MV-4-11 (cell line): ENCODE results near the gene EZH1.
"Not testable (repeated sequence)": the region's sequence is repeated elsewhere in the genome, so short reads cannot be mapped to it uniquely, and the experiment has no call there.

Experiments used
- DNase-seq: peaks from one replicate; lab custom pipeline; 2025; lab: John Stamatoyannopoulos, UW

Gene EZH1

DNA sequence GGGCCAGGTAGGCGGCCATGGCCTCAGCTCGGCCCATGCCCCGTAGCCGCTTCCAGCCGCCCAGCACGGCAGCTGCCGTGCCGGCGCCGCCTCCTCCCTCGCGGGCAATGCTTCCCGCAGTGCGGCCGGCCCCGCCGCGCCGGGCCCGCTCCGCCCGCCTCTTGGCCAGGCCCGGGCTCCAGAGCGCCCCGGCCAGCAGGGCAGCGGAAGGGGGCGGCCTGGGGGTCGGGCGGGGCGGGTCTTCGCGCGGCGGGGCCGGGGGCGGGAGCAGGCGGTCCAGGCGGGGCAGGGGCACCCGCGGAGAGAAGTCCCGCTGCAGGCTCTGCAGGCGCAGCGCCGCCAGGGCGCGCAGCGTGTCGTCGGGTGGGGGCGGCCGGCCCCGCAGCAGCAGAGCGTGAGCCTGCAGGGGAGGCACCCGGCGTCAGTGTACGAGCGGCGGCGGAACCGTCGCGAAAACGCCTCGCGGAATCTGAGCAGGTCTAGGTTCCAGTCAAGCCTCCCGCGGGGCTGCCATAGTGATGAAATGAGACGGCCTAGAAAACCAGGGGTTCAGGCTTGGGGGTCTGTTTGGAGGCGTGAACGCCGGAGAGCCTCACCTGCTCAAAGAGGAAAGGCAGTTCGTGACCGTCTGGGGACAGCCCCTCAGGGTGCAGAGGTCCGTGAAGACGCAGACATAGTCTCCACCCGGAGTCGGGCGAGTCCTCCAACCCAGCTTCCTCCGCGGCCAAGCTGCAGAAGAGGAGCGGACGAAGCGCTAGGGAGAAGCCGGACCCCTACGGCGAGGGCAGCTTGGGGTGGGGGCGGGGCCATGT is 74.7 kb downstream of the EZH1 start:
- no peak for DNase-seq

DNA sequence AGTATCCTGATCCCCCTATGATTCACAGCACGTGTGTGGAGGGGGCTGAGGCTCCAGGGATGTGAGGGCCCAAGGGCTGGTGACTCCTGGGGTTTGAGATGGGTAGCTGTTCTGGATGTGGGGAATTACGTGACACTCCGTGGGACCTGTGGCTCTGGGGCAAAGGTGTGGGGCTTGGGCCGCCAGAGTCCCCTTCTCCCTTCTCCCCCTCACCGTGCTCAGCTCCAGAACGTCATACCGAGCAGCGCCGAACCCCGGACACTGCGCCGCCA is 75.2 kb downstream of the EZH1 start:
- no peak for DNase-seq

DNA sequence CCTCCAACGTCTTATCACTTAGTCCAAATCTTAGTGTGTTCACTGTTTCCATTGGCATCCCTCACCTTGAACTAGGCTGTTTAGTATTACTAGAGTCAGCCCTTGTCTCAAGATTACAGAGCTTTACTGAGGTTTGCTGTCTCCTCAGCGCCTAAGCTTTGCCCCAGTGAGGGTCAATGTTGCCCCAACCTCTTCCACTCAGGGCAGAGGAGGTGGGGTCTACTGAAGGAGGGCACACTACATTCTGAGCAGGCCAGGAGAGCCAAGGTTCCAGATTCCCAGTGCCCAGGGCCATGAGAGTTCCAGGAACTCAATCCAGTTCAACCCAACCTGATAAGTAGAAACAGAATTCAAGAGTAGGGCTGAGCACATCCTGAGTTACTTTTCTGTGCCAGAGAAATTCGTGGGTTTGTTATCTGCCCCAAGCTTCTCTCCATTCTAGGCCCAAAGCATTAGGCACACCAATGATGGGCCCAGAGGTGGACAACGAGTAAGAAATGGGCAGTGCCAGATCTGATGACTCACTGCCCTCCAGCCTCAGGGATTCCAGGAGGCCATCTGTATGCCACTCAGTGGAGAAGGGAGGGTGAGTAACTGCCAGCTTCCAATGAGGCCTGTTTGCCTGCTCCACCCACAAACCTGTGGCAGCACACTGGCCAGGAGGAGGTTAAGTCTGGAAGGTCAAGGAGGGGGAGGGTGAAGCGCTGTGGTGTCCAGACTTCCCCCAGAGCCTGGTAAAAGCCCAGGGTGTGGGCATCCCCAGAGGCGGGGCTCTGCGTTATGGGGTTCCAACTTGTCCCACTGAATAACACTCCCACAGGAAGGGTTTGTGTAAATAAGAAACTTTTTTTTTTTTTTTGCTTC is 77.5 kb downstream of the EZH1 start:
- DNase-seq: no peak

DNA sequence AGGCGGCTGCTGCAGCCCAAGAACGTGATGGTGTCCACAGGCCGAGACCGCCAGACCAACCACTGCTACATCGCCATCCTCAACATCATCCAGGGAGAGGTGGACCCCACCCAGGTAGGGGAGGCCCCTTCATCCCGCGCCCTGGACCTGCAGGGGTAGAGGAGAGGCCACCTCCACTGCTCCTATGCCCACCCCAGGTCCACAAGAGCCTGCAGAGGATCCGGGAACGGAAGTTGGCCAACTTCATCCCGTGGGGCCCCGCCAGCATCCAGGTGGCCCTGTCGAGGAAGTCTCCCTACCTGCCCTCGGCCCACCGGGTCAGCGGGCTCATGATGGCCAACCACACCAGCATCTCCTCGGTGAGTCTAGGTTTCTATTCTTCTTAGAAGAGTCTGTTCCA is 78.7 kb downstream of the EZH1 start:
- DNase-seq: not testable (repeated sequence)

DNA sequence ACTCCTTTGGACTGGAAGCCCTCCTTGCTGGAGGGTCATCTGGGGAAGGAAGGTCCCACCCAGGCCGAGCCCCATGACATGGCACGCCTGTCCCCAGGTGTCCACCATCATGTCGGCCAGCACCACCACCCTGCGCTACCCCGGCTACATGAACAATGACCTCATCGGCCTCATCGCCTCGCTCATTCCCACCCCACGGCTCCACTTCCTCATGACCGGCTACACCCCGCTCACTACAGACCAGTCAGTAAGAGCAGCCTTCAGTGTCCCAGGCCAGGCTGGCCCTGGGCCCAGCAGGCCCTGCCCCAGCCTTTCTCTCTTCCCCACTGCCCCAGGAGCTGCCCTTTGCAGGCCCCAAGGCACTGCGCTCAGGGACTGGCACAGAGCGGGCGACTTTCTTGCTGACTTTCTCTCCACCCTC is 79.2 kb downstream of the EZH1 start:
- DNase-seq: no peak

DNA sequence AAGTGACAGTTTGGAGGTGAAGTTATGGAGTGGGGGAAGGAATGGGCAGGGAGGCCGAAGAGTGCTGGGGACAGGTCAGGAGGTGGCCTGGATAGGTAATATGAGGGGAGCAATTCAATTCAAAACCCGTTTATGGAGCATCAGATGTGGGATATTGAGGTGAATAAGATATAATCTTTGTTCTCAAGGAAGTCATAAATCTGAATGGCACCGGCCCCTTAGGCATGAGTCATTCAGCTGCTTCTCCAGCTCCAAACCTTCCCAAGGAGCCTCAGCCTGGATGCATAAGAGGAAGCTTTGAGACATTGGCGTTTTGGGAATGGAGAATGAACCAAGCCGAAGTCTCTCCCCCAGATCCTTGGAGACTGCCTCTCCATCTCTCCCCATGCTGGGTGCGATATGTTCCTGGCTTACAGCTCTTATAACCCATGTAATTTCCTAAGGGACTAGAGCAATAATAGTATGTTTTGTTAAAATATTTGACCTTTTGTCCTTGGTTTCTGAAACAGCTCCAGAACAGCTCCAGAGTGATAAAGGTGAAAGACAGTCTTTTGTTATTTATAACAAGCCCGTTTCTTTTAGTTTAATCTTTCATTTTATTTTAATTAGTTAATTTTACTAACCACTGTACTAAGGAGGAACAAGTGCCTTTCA is 84.0 kb downstream of the EZH1 start:
- peak; percentile 14 for DNase-seq

DNA sequence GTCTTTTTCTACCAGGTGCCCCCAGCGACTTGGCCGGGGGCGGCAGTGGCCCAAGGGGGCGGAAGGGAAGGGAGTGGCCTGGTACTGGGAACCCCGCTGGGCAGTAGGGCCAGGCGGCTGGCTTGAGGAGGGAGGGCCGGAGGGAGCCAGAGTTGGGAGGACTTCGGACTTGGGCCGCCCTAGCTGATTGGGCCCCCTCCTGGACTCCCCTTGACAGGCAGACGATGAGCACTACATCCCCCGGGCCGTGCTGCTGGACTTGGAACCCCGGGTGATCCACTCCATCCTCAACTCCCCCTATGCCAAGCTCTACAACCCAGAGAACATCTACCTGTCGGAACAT is 84.9 kb downstream of the EZH1 start:
- DNase-seq: not testable (repeated sequence)

DNA sequence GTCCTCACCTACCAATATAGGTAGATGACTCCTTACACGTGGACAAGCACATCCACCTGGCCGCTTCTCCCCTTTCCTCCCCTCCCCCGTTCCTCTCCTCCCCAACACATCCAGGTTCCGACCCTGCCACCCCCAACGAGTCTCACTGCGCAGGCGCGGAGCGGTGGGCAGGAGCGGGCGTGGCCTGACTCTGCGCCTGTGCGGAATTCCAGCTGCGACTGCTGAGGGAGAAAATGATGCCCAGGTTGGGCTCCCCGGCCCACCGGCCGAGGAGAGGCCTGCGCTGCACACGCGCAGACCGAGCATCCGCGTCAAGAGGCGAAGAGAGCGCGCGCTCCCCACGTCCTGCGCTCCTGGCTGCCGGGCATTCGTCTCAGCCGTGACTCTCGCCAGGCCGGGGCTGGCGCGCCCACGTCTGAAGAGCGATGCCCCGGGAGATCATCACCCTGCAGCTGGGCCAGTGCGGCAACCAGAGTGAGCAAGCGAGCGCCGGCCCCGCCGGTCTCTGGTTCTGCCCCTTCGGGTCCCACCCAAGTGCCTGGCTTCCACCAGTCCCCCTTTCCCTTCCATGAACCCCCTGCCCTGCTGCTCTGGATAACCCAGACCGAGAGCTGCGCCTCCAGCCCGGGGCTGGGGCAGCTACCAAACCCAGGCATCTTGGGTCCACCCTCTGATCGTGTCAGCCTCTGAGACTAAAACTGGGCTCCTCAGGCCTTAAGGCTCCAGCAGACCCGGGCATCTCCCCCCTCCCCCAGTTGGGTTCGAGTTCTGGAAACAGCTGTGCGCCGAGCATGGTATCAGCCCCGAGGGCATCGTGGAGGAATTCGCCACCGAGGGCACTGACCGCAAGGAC is 85.5 kb downstream of the EZH1 start, which contains the start of gene TUBG2:
Gene TUBG2, plus strand, starts transcription at position 206 of the 853 bp plus-strand sequence. Its CDS starts 220 bp downstream, at position 426.
- DNase-seq: peak; percentile 4

DNA sequence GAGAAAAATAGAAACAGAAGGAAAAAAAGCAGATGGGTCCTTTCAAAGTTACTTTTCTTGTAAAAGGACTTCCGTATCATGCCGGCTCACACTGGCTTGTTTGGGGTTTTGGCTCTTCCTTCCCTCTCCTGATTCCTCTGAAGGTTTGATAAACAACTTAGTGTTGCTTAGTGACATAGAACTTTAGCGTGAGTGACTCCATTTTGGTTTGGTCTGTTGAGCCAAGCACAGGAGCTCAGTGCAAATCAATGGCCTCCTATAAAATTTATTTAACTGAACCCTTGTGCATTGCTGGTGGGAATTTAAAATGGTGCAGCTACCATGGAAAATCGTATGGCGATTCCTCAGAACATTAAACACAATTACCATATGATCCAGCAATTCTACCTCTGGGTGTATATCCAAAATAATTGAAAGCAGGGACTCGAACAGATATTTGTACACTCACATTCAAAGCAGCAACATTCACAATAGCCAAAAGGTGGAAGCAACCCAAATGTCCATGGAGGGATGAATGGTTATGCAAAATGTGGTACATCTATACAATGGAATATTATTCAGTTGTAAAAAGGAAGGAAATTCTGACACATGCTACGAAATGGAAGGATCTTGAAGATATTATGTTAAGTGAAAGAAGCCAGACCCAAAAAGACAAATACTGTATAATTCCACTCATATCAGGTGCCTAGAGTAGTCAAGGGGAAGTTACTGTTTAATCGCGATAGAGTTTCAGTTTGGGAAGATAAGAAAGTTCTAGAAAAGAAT is 86.8 kb downstream of the EZH1 start:
- no peak for DNase-seq

DNA sequence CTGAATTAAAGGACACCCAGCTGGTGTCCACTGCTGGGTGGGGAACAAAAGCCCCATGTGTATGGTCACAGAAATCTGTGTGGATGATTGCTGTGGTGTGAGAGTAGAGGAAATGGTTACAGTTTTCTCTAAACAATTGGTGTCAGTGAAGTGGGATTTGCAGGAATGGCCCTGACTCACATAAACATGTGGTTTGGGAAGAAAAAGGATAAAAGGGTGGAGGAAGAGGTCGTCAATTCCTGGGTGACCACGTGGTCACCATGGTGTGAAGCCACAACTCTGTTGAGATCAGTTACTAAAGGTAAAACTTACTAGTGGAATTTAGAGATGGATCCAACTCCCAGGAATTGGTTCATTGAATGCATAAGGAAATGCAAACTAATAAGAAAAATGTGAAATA is 89.3 kb downstream of the EZH1 start:
- DNase-seq: no peak

DNA sequence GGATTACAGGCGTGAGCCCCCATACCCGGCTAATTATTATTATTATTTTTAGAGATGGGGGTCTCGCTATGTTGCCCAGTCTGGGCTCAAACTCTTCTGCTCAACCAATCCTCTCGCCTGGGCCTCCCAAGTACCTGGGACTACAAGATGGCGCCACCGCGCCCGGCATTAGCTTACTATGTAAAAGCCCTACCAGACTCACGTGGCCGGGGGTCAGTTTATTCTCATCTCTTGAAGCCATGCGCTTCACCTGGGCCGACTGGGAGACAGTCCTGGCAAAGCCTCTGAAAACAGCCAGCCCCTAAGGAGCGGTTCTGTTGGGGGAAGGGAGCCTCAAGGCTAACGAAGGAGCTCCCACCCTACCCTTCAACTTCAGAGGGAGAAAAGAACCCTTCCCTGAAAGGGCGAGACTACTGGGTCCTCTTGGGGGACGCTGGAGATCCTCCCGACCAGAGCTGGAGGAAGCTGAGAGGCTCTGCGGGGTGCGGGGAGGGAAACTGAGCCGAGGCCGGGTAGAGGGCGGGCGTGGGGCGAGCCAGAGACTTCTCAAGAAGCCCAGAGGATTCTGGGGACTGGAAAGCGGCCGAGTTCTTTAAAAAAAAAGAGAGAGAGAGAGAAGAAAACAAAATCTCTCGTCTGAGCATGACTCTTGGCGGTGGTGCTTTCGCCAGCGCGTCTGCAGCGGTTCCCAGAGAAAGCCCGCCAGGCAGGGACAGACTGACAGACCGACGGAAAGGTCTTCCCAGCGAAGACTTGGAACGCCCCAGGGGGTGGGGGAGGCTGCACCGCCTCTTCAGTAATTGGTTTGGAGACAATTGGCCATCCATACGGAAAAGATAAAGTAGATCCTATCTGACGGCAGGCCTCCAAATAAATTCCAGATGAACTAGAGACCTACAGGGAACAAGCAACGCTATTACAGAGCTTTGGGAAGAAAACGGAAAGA is 91.4 kb downstream of the EZH1 start:
- no peak for DNase-seq

DNA sequence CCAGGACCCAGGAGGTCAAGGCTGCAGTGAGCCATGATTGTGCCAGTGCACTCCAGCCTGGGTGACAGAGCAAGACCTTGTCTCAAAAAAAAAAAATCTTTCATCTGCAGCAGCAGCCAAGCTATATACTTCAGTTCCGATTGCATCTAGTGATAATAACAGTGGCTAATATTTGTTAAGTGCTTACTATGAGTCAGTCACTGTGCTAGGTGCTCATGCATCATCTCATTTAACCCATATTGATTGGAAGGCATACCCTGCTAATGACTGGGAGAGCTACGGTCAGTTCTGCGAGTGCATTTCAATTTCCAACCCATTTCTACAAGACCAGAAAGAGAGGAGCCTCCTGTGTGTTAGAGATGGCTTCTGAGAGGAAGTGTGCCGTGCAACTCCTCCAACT is 93.4 kb downstream of the EZH1 start:
- DNase-seq: peak; percentile 39
